ENCODE results near the gene POLR1G.
A peak's percentile ranks its signal among the peaks of the same experiment; 100 is the strongest.

POLR1G gene

DNA sequence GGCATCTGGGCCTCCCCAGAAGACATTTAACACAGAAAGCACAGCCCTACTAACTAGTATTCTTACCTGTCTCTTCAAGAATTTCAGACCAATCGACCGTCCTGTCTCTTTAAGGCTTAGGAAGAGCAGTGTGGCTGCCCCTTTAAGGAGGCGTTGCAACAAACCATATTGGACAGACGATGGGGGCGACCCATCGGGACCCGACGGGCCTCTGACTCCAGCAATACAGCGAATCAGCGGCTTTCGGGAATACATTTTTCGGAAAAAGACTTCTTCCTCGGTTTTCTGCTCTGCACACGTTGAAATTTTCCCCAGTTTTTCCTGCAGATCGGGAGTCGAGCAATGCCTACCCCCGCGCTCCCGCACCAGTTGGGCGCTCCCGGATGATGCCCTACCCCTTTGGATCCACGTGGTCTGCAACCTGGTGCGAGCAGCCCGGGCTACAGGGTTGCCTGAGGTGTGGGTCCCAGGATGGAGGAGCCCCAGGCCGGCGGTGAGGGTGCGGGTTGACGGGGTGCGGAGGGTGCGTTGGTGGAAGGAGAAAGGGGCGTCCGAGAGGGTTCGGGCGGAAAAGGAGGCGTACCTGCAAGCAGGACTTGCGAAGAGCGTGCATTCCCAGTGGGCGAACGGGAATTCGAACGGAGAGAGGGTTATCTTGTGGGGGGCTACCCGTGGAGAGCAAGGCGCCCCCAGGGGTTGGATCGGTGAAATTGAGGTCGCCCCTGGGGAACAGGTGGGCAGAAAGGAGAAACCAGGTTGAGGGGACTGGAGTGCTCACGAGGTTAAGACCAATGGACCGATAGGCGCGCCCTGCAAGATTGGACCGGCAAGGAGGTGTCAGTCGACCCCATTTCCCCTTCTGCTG, at the start of gene POLR1G:
Gene POLR1G, plus strand, starts transcription at position 419 of the 865 bp plus-strand sequence. Its CDS starts 53 bp downstream, at position 472.
- peak; percentile 80 for DNase-seq

- no peak for DNase-seq
These were observed 49.5 kb upstream of the POLR1G start for GRCh38 chr19:45356760-45357444.

DNA sequence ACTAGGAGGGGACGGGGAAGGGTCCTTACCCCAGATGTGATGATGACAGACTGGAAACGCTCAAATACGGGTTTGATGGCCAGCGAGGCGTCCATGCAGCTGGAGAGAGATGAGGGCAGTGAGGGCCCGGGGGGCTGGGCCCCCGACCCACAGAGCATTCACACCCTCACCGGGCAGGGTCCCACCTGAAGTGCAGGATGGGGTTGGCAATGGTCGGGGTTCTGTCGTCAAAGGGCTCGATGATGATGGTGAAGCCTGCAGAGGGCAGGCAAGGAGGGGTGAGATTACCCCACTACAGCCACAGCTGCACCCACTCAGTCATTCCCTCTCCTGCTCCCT, 49.0 kb upstream of the POLR1G start:
- no peak for DNase-seq

DNA sequence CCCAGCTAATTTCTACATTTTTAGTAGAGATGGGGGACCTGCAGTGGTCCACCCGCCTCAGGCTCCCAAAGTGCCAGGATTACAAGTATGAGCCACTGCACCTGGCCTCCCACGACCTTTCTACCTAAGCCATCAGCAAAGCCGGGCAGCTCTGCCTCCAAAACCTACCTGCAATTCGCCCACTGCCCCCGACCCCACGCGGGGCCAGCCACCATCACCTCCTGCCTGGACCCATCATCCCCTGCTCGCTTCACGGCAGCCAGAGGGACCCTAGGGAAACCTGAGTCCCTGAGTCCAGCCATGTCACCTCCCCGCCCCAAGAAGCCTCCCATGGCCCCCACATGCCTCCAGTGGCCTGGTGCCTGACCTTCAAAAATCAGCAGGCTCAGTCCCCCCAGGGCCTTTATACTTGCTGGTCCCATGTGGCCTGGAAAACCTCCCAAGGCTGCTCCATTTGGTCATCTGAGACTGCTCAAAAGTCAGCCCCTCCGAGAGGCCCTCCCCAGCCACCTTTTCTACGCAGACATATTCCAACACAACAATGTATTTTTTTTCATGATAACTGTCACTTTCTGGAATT, 48.1 kb upstream of the POLR1G start:
- DNase-seq: no peak

- no peak for DNase-seq
These were observed 44.8 kb upstream of the POLR1G start for GRCh38 chr19:45361608-45362007.

- DNase-seq: no peak
These were observed 44.2 kb upstream of the POLR1G start for GRCh38 chr19:45362291-45362690.

GRCh38 chr19:45363861-45364459, 42.5 kb upstream of the POLR1G start:
- no peak for DNase-seq

DNA sequence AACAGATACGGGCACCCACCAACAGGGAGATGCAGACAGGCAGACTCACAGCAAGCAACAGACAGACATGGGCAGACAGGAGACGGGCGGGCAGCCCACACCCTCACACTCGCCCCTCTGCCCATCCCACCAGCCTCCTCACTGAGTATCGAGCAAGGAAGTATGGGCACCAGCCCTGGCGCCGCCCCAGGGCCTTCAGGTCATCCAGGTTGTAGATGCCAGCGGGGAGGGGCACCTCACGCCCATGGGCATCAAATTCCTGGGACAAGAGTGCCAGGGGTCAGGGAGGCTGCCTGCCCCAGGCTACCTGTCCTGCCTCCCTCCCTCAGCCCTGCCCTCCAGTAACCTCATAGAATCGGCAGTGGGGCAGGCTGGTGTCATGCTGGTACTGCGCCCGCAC, 41.7 kb upstream of the POLR1G start:
- no peak for DNase-seq

DNA sequence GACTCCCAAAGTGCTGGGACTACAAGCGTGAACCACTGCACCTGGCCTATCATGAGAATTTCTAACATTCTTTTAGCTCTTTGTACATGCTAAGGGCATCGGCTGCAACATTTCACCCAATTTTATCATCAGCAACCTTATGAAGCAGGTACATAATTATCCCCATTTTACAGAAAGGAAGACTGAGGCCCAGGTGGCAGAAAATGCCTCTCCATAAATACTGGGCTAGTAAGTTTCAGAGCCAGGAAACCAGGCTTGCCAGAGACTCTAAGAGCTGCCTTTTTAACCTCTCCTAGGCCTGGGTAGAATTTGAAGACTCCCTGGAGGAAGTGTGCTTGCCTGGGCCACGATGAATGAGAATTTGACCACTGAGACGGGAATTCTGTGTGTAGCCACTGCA, 38.3 kb upstream of the POLR1G start:
- no peak for DNase-seq

GRCh38 chr19:45368737-45369340, 37.6 kb upstream of the POLR1G start:
- no peak for DNase-seq

GRCh38 chr19:45370410-45371204, 35.8 kb upstream of the POLR1G start, which contains the start of gene ERCC2:
Gene ERCC2, minus strand, starts transcription at chr19:45370573. Its CDS starts 33 bp downstream, at chr19:45370540.
- DNase-seq: peak; percentile 96

DNA sequence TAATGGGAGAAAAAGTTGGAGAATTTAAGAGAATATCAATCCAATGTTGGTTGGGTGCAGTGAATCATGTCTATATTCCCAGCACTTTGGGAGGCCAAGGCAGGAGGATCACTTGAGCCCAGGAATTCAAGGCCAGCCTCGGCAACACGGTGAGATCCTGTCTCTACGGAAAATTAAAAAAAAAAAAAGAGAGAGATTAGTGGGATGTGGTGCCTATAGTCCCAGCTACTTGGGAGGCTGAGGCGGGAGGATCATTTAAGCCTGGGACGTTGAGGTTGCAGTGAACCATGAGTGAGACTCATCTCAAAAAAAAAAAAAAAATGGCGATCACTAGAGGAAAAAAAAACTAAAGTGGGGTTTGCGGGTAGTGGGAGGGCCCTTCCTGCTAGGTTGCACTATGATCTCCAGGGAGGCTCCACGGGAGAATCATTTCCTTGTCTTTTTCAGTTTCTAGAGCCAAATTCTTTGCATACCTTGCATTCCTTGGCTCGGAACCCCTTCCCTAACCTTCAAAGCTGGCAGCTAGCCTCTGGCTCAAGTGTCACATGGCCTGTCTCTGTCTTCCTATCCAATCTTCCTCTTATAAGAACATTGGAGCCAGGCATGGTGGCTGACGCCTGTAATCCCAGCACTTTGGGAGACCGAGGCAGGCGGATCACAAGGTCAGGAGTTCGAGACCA, 30.3 kb upstream of the POLR1G start:
- DNase-seq: no peak

GRCh38 chr19:45380107-45380506, 26.3 kb upstream of the POLR1G start:
- no peak for DNase-seq

GRCh38 chr19:45382426-45382825, 24.0 kb upstream of the POLR1G start:
- no peak for DNase-seq

DNA sequence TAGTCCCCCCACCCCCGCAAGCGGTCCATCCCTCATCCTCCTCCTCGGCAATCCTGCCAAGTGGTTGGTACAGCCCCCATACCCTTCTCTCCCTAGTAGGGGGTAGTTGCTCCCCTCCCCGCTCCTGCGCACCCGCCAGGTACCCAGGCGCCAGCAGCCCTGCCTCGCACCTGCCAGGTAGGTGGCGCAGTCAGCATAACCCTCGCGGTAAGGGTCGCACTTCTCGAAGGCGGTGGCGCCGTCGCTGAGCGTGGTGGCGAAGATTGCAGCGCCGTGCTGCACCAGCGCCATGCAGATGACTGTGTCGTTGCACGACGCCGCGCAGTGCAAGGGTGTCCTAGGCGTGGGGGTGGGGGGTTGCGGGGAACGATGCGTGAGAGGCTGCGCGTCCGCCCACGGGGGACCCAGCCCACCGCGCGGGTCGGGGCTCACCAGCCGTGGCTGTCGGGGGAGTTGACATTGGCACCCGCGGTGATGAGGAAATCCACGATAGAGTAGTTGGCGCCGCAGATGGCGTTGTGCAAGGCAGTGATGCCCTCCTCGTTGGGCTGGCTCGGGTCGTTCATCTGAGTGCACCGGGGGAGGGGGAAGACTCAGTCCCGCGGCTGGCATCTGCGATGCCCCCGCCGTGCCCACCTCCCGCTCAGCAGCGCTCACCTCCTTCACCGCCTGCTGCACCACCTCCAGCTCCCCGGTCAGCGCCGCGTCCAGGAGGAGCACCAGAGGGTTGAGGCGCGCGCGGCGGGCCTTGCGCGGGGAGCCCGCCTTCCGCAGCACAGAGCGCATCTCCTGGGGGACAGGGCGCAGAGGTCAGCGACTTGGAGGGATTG, 20.8 kb upstream of the POLR1G start:
- DNase-seq: peak; percentile 67

DNA sequence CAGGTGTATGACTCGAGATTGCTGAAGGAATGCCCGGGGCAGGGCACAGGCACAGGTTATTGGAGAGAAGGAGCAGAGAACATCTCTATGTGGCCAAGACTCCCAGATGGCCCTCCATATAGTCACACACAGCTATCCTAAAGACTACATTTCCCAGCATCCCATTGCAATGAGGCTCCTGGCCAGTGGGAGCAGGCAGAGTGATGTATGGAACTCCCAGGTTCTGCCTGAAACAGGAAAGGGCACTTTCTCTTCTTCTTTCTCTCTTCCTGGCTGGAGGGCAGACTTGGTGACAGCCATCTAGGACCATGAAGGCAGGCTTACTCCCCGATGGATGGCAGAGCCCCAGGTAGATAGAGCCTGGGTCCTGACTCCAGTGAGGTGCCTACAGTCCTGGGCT, 15.1 kb upstream of the POLR1G start:
- DNase-seq: no peak

DNA sequence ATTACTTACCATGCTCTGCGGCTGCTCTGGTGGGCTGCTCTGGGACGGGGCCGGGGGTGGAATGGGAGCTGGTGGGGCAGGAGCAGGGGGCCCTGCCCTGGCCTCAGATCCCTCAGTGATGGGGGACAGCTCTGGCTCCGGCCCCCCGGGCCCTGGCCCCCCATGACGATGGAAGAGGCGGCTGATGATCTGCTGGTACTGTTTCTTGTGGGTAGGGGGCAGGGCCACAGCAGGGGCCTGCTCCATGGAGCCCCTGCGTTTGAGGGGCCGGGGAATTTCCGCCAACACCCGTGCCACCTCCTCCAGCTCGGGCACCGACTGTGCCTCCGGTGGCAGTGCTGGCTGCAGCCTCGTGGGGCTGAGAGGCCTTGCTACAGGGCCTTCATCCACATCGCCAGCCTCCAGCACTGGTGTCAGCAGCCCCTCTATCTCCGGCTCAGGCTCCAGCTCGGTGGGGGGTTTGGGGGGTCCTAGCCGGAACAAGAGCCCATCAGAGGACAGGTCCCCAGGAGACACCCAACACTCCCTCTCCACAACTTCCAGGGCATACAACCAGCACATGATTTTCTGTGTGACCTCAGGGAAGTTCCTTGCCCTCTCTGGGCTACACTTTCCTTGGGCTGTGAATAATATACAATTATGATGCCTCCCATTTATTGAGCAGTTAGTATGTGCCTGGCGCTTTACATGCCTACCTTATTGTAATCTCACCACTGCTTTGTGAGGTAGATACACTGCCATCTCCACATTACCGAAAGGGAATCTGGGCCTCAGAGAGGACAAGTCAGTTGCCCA, 14.4 kb upstream of the POLR1G start:
- no peak for DNase-seq

DNA sequence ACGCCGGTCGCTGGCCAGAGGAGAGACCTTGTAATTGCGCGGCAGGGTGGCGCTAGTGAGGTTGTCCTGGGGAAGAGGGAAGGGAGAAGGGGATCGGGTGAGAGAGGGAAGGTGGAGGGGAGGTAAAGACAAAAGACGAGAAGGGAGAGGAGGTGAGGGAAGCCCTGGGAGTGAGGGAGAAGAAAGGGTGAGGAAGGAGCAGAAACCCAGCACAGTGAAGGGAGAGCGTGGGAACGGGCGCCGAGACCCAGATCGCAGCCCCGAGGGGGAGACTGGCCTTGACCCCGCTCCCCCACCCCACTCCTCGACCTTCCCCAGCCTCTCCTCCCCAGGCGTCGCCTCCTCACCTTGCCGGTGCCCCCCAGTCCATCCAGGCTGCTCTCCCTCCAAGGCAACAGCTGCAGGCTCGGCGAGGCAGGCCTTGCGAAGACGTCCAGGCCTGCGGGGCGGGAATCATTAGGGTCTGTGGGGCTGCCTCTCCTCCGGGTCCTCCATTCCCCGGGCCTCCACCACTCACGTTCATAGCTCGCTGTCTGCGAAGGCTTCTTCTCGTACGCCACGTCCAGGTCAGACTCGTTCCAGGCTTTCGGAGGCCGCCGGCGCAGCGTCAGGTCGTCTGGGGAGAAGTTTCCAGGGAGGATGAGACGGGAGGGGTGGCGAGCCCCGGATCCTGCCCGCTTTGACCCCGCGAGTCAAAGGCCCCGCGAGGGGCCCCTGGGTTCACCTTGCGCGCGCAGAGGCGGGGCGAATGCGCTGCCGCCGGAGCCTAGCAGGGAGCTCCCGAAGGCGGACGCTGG, 10.4 kb upstream of the POLR1G start:
- DNase-seq: no peak

DNA sequence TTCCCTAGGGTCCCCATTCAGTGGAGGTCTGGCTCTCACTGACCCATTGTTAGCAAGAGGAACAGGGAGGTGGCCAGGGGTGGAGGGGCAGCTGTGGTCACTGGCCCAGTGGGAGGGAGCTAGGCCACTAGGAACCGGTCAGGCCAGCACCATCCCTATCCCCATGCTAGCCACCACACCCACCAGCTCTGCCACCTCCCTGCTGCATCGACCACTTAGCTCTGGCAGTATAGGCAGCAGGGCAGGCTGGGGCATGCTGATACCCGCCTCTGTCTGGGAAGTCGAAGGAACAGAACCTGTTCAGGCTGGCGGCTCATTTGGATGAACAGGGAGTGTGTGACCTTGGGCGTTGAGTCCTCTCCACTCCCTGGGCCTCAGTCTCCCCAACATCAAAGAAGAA, 6.3 kb upstream of the POLR1G start:
- no peak for DNase-seq

All from NCI-H1105 (cell line).